Activated CD8-positive, alpha-beta memory T cell treated with anti-CD3 and anti-CD28 coated beads, Interleukin-2, amount 50 U/mL, for 1 hour (primary cell): ENCODE measurements around the gene PPIL6.

Source experiments
- DNase-seq: peaks from one replicate; pipeline ENCODE4 v3.0.0-alpha.2; 2020; ENCODE audit errors: extremely low read depth

PPIL6 gene

GRCh38 chr6:109363753-109364152 is 76.7 kb downstream of the PPIL6 start:
- no peak for DNase-seq

DNA sequence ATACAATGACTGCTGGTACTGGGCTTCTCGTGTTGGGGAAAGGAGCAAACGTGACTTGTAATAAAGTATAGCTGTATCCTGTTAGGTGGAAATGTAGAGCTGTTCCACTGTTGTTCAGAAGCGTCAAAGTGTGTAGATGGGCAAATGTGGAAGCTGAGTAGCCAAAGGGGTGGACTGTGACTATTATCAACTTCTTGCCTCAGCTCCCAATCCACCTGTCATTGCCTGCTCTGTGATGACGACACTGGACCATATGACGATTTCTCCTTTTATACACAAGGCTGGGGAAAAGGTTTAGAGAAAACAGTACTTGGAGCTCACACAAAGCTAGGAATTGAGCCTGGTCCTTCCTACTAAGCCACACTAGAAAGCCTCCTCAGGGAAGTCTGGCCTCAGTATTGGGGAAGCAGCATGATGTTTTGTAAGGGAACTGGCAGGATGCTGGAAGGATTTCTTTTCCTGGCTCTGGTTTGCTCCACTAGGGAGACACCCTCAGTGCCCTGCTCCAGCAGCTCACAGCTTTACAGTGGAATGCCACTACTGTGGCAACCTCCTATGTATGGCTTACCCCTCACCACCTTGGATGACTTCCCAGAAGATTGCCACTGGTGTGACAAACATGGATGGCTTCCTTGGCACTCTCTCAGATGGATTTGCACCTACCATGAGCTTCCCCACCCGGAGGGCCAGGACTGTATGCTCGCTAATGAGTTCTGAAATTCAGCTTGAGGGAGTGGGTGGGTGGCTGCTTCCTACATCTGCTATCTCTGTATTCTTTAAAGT is 78.1 kb downstream of the PPIL6 start:
- DNase-seq, result no peak

DNA sequence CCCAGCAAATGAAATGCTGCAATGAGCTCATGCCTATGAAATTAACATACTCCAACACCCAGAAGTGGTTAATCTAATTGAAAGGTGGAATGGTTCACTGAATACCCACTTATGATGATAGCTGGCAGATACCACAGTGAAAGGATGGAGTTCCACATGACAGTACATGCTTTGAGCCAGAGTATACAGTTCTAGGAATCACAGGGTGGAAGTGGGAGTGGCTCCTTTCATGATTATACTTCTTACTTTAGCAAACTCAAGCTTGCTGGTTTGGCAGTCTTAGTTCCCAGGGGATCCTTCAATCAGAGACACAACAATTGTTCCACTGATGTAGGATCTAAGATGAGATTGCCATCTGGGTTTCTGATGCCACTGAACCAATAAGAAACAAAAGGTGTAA is 79.6 kb downstream of the PPIL6 start:
- DNase-seq, result no peak

GRCh38 chr6:109360281-109360680 is 80.1 kb downstream of the PPIL6 start:
- DNase-seq, result no peak

- no peak for DNase-seq
Measured at GRCh38 chr6:109359248-109359647, 81.2 kb downstream of the PPIL6 start.

- no peak for DNase-seq
Measured at GRCh38 chr6:109358204-109358603, 82.2 kb downstream of the PPIL6 start.

DNA sequence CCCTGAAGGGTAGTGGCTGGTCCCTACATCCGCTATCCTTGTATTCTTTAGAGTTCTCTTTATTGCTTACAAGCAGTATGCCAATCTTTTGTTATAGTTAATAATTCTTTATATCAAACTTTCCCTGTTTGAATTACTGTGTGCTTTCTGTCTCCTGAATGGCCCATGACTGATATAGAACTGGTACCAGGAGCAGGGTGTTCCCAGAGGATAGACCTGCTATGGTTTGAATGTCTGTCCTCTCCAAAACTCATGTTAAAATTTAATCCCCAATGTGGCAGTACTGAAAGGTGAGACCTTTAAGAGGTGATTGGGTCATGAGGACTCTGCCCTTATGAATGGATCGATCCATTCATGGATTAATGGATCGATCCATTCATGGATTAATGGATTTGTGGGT is 84.2 kb downstream of the PPIL6 start:
- no peak for DNase-seq

DNA sequence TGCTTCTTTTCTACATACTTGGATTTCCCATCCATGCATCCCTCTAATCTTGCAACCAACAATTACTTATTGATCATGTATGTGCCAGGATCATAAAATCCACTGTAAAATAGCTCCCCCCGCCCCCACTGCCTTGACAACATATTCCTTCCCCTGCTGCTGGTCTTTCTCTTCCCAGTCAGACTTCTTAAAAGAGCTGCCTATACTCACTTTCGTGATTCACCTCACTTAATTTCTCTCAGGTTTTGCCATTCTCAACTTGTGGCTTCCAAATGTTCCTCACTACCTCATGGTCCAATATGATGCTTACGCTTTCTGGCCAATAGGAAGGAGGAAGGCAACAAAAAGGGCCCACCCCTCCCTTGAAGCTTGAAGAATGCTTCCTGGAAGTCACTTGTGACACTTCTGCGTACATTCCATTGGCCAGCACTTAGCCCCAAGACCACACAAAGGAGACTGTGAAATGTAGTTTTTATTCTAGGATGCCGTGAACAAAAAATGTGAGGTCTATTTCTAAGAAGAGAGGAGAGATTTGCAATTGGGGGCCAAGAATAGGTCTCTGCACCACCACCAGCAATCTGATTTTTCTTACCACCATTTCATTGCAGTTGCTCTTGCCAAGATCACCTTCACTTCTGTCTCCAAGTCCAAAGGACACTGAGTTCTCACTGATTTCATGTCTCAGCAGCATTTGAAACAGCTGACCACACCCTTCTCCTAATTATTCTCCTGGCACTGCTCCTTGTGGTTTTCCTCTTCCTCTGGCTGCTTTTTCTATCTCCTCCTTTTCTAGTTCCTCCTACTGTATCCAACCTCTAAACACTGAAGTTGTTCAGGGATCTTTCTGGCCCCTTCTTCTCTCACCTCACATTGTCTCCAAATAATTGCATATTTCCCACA is 88.9 kb downstream of the PPIL6 start:
- no peak for DNase-seq

DNA sequence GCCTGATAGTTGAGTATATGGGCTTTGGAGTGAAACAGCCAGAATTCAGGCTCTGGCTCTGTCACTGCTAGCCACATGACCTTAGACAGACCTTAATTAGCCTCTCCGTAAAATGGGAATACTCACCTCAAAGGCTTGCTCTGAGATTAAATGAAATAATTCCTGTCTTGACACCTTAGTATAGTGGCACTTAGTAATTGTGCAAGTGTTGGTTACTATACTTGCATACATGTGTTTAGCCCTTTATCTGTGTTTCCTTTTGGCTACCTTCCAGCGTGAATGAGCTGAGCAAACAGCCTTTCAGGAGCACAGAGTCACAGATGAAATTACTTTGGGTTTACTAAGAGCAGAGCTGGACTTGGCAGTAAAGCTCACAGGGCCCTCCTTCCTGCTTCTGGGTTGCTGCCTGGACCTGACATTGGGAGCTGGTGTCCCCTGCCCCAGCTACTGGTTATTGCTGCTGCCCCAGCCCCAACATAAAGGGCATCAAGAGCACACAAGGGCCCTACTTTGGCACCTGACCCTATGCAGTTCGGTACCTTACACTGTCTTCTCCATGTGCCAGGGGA is 90.9 kb downstream of the PPIL6 start:
- no peak for DNase-seq

- DNase-seq, result no peak
Measured at GRCh38 chr6:109348226-109348625, 92.2 kb downstream of the PPIL6 start.

- DNase-seq, result no peak
Measured at GRCh38 chr6:109347779-109348178, 92.6 kb downstream of the PPIL6 start.

GRCh38 chr6:109345986-109346385 is 94.4 kb downstream of the PPIL6 start:
- no peak for DNase-seq

DNA sequence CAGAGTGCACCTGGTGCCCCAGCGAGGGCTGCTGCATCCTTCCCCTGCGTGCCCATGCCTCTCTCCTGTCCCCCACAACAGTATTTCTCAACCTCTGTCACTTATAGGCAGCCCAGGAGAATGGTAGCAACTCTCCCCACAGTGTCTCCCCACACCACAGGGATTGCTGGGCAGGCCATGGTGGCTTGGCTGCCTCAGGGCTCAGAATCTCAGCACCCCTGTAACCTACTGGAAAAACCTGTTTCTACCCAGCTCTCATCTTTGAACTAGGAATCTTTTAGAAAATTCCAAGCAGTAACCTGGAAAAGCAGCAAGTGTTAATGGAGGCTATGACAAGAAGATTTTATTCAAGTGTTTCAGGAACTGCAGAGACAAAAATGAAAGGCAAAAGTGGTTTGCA is 96.2 kb downstream of the PPIL6 start:
- no peak for DNase-seq

DNA sequence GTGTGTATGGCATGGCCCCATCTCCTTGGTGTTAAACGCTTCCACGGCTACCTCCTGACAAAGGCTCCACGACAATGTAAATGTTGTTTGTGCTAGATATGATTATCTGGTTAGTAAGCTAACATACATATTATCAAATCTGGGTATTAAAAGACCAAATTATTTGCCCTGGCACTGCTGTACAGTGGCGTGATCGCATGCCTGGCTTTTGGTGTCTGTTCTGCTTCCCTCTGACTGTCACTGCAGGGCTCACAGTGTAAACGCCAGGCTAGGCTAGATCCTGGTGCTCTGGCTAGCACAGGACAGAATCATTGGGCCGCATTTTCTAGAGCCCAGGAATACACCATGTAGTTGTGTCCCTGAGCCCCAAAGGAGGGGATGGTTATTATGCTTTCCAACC is 96.9 kb downstream of the PPIL6 start:
- DNase-seq, result no peak

- DNase-seq, result no peak
Measured at GRCh38 chr6:109342911-109343310, 97.5 kb downstream of the PPIL6 start.

DNA sequence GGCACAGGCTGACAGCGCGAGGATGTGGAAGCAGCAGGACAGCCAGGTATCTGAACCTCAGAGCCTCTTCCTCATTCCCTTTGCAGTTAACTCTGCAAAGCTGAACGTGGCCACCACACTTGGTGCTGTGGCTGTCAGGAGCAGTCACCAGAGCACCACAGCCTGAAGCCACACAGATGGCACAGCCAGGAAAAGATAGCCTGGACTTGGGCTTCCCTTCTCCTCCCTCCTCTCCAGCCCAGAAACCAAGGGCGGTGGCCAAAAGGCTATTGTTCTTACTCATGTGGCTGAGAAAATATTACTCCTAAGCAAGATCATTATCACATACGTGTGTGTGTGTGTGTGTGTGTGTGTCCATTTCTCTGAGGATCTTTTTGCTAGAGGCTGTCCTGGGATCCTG is 97.9 kb downstream of the PPIL6 start:
- DNase-seq, result no peak

GRCh38 chr6:109340811-109341210 is 99.6 kb downstream of the PPIL6 start:
- DNase-seq, result no peak
